ENCODE data around the gene MCRIP1. TPM values are rescaled to one million over a fixed set of nuclear protein-coding genes. Genes with fewer than 3 reads are reported as not detected.

Gene MCRIP1
- total and polyA plus RNA-seq, 2 of the 13 experiments (the other 11 are each of a cell fraction or from before 2014, with no cell fraction given) = 79.7 to 84.9 TPM

GRCh38 chr17:81833921-81834830 lies 1.1 kb upstream of the MCRIP1 start:
- FAIRE-seq = no peak
- no peak for DNase-seq (ENCODE audit: low spot score)
- H3K36me3 ChIP-seq (replicated peaks in 1 of 2; ENCODE audit: control insufficient read depth in 1 of 2, insufficient read depth in 2 of 2, low read length in 2 of 2) = no peaks in the 10 kb centered on the region
- peak overlapping the region; percentile 93 for H3K27ac ChIP-seq (ENCODE audit: extremely low read length, insufficient read depth, low read length)
- peaks cover 67% of the 10 kb centered on the region for H3K4me1 ChIP-seq (ENCODE audit: insufficient read depth, low read length)
- 82% methylated on average over 25 of the region's 31 CpGs for WGBS (ENCODE audit: low lambda C conversion rate)
- H3K4me3 ChIP-seq (replicated peaks in 1 of 3; ENCODE audit: insufficient read depth in 1 of 3, low read depth in 2 of 3, low read length in 3 of 3) = peak overlapping the region; percentile 50 to 72 (median 62); a peak in 5 of 6 replicates
- no peak for ATAC-seq
- H3K9ac ChIP-seq (ENCODE audit: insufficient read depth, low read depth, low read length) = peak overlapping the region; percentile 79
- H3K9me3 ChIP-seq (ENCODE audit: low read length) = no peaks in the 10 kb centered on the region
- no peaks in the 10 kb centered on the region; a peak in 1 of 5 replicates for H3K27me3 ChIP-seq (ENCODE audit: control insufficient read depth in 1 of 2, insufficient read depth in 2 of 2, low read length in 2 of 2)
- H3K4me2 ChIP-seq (ENCODE audit: low read depth, low read length) = peak overlapping the region; percentile 84
- ChIA-PET CTCF (ENCODE audit: low intra/inter-chr PET ratio, low total read pairs) (no interaction called here), POLR2A (interaction anchor here (1.0 to 8.9 kb wide), 34 partner anchors 8 to 269 kb away, joined by 3 to 52 read pairs (median 8); partner anchors contain the start of genes ARHGDIA, ARL16, CCDC137 and CENPX)
- H2AFZ ChIP-seq (ENCODE audit: low read length) = no peak overlapping the region
- no peaks in the 10 kb centered on the region for H4K20me1 ChIP-seq (ENCODE audit: insufficient read depth, low read length)
- BruUV-seq (replicated peaks) = no TSS peak
- intact Hi-C loops (cut with micrococcal nuclease; ENCODE audit: unreplicated experiment) = no loop called here
- in situ Hi-C loops (cut with HindIII; ENCODE audit: extremely low pct_ligation_motif_present, low pct_unique_long_range_greater_than_20kb) = no loop called here
- peaks cover 16% of the 10 kb centered on the region for H3K79me2 ChIP-seq (ENCODE audit: insufficient read depth, low read length)
- TF ChIP-seq, protein P1, sequence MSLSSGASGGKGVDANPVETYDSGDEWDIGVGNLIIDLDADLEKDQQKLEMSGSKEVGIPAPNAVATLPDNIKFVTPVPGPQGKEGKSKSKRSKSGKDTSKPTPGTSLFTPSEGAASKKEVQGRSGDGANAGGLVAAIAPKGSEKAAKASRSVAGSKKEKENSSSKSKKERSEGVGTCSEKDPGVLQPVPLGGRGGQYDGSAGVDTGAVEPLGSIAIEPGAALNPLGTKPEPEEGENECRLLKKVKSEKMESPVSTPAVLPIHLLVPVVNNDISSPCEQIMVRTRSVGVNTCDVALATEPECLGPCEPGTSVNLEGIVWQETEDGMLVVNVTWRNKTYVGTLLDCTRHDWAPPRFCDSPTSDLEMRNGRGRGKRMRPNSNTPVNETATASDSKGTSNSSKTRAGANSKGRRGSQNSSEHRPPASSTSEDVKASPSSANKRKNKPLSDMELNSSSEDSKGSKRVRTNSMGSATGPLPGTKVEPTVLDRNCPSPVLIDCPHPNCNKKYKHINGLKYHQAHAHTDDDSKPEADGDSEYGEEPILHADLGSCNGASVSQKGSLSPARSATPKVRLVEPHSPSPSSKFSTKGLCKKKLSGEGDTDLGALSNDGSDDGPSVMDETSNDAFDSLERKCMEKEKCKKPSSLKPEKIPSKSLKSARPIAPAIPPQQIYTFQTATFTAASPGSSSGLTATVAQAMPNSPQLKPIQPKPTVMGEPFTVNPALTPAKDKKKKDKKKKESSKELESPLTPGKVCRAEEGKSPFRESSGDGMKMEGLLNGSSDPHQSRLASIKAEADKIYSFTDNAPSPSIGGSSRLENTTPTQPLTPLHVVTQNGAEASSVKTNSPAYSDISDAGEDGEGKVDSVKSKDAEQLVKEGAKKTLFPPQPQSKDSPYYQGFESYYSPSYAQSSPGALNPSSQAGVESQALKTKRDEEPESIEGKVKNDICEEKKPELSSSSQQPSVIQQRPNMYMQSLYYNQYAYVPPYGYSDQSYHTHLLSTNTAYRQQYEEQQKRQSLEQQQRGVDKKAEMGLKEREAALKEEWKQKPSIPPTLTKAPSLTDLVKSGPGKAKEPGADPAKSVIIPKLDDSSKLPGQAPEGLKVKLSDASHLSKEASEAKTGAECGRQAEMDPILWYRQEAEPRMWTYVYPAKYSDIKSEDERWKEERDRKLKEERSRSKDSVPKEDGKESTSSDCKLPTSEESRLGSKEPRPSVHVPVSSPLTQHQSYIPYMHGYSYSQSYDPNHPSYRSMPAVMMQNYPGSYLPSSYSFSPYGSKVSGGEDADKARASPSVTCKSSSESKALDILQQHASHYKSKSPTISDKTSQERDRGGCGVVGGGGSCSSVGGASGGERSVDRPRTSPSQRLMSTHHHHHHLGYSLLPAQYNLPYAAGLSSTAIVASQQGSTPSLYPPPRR (CRISPR knock-in tag; IDR thresholded peaks at IDR 0.05; ENCODE audit: borderline replicate concordance) = no peak
- TF ChIP-seq KLF12 (CRISPR knock-in tag; IDR thresholded peaks at IDR 0.05; ENCODE audit: borderline replicate concordance) = no peak
- no peak for TF ChIP-seq HNRNPK (IDR thresholded peaks at IDR 0.05; ENCODE audit: low read depth, low read length, poor library complexity, severe bottlenecking)
- no peak for TF ChIP-seq SP140L (CRISPR knock-in tag; IDR thresholded peaks at IDR 0.05; ENCODE audit: borderline replicate concordance)
- no peak for TF ChIP-seq AFF4 (CRISPR knock-in tag; IDR thresholded peaks at IDR 0.05)
- no peak for TF ChIP-seq TEAD3 (CRISPR knock-in tag; optimal IDR thresholded peaks at IDR 0.05; ENCODE audit: borderline replicate concordance)
- no peak for TF ChIP-seq ZNF747 (CRISPR knock-in tag; IDR thresholded peaks at IDR 0.05; ENCODE audit: borderline replicate concordance)
- peak; percentile 42 for TF ChIP-seq PRPF4 (IDR thresholded peaks at IDR 0.05; ENCODE audit: low read depth, low read length, poor library complexity, severe bottlenecking)
- no peak for TF ChIP-seq ZBTB7B (CRISPR knock-in tag; IDR thresholded peaks at IDR 0.05)
- no peak for TF ChIP-seq ATF4 (CRISPR knock-in tag; IDR thresholded peaks at IDR 0.05)
- TF ChIP-seq NCOA2 (CRISPR knock-in tag; IDR thresholded peaks at IDR 0.05) = no peak
- no peak for TF ChIP-seq ZFP90 (CRISPR knock-in tag; IDR thresholded peaks at IDR 0.05; ENCODE audit: borderline replicate concordance)
- no peak for TF ChIP-seq ZNF431 (CRISPR knock-in tag; IDR thresholded peaks at IDR 0.05; ENCODE audit: borderline replicate concordance, low read depth)
